ENCODE data around the gene ARFRP1. TPM values are rescaled to one million over a fixed set of nuclear protein-coding genes. Genes with fewer than 3 reads are reported as not detected.
A peak's percentile ranks its signal among the peaks of the same experiment; 100 is the strongest.

ARFRP1 gene
- total and polyA plus RNA-seq, 12 donors: 18.8 to 75.9 (median 42.2) TPM

DNA sequence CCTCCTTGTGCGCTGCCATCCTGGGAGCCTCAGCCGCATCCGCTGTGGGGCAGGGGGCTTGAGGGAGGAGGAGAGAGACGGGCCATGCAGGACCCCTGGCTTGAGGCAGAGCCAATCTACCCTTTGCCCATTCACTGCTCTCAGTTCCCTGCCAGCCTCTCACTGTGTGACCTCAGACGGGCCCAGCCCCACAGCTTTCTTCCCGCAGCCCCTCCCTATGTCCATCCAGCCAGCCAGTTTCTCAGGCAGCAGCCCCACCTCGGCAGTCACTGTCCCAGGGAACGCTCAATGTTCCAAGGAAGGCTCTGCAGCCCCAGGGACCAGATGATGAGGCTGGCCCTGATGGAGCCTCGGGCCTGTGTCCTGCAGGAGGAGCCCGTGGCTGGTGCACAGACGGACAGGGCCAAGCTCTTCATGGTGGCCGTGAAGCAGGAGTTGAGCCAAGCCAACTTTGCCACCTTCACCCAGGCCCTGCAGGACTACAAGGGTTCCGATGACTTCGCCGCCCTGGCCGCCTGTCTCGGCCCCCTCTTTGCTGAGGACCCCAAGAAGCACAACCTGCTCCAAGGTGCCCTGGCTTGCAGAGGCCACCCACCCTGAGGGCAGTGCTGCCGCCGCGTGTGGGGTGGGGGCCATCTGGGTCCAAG, 15.2 kb downstream of the ARFRP1 start:
- no peaks in the 10 kb centered on the region for H3K27me3 ChIP-seq
- TF ChIP-seq POLR2A (IDR thresholded peaks at IDR 0.05) (no peak), CTCF (IDR thresholded peaks at IDR 0.05) (no peak)
- intact Hi-C loops (cut with DNase I): no loop called here
- H3K36me3 ChIP-seq (replicated peaks in 1 of 2): peaks cover 0 to 8% of the 10 kb centered on the region in 2 donors
- H3K27ac ChIP-seq: no peak overlapping the region
- WGBS, 4 donors: 74 to 84% (median 75%) methylated on average over 10 to 20 of the region's 20 CpGs; no CpG with 5 or more reads in 1 of the 4 donors
- peak in 4 of 7 donors; percentile 16 to 39 (median 28) for DNase-seq
- no peaks in the 10 kb centered on the region for H3K9me3 ChIP-seq (replicated peaks in 1 of 3)
- H3K4me3 ChIP-seq: no peak overlapping the region
- H3K4me1 ChIP-seq (replicated peaks in 1 of 2): peaks cover 13 to 28% of the 10 kb centered on the region in 2 donors

DNA sequence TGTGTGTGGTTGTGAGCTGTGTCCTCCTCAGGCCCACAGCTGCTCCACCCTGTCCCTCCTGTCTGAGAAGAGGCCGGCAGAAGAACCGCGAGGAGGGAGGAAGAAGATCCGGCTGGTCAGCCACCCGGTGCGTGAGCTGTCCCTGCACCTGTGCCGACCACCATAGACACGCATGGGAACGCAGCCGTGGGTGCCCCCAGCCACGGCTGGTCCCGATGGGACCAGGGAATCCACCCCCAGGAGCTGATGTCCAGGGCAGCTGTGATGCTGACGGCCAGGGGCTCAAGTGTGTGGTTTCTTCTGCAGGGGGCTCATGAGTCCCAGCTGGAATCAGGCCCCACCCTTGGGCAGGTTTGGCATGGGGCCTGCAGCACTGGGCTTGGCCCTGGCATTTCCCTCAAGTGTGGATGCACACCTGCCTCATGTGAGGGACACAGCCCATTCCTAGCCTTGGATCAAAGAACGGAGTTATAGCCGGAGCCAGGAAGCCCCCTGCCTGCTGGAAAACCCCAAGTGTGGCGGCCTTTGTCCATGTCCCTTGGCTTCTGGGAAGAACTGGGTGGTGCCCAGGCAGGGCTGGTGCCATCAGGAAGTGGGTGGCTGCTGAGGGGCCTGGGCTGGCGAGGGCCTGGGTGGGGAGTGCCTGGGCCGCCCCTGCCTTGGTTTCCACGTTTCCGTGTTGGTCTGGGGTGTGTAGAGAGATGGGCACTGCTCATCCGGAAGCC, 15.9 kb downstream of the ARFRP1 start:
- WGBS, 4 donors: 86 to 91% (median 88%) methylated on average over 10 to 21 of the region's 21 CpGs
- Histone ChIP-seq H3K9me3 (replicated peaks in 1 of 3) (no peaks in the 10 kb centered on the region), H3K4me1 (replicated peaks in 1 of 2) (peaks cover 6 to 26% of the 10 kb centered on the region in 2 donors), H3K4me3 (no peak overlapping the region), H3K27me3 (no peaks in the 10 kb centered on the region), H3K27ac (no peak overlapping the region), H3K36me3 (replicated peaks in 1 of 2) (peaks cover 0 to 8% of the 10 kb centered on the region in 2 donors)
- peak in 2 of 7 donors; percentile 8 to 18 for DNase-seq
- TF ChIP-seq CTCF (IDR thresholded peaks at IDR 0.05) (no peak), POLR2A (IDR thresholded peaks at IDR 0.05) (no peak)
- intact Hi-C loops (cut with DNase I): no loop called here

GRCh38 chr20:63690898-63691710, 16.7 kb downstream of the ARFRP1 start:
- H3K36me3 ChIP-seq (replicated peaks in 1 of 2): peaks cover 0 to 8% of the 10 kb centered on the region in 2 donors
- H3K4me3 ChIP-seq: no peak overlapping the region
- intact Hi-C loops (cut with DNase I): no loop called here
- H3K9me3 ChIP-seq (replicated peaks in 1 of 3): no peaks in the 10 kb centered on the region
- H3K27ac ChIP-seq: peak overlapping the region in 1 of 5 donors; percentile 29
- WGBS, 4 donors: 73 to 88% (median 75%) methylated on average over 6 to 24 of the region's 24 CpGs
- DNase-seq: peak in 3 of 7 donors; percentile 13 to 34 (median 26)
- TF ChIP-seq CTCF (IDR thresholded peaks at IDR 0.05): no peak
- TF ChIP-seq POLR2A (IDR thresholded peaks at IDR 0.05): no peak
- H3K27me3 ChIP-seq: no peaks in the 10 kb centered on the region
- H3K4me1 ChIP-seq (replicated peaks in 1 of 2): peaks cover 2 to 24% of the 10 kb centered on the region in 2 donors
